PC-9 (cell line): Measurements from ENCODE around the gene ALLC.

Source experiments
- EZH2 ChIP-seq: fragments of 200-600 bp; sonication (generic); IDR thresholded peaks from 2 replicates; pipeline ENCODE4 v1.8.0; 2017; ENCODE audit warnings: antibody characterized with exemption, low read depth
- TF ChIP-seq, protein P1 (sequence below): fragments of 200-600 bp; sonication (generic); conservative IDR thresholded peaks from 2 replicates; pipeline ENCODE4 v1.6.1; 2017; ENCODE audit warnings: mixed run types, antibody characterized with exemption, mild to moderate bottlenecking, moderate library complexity

DNA sequence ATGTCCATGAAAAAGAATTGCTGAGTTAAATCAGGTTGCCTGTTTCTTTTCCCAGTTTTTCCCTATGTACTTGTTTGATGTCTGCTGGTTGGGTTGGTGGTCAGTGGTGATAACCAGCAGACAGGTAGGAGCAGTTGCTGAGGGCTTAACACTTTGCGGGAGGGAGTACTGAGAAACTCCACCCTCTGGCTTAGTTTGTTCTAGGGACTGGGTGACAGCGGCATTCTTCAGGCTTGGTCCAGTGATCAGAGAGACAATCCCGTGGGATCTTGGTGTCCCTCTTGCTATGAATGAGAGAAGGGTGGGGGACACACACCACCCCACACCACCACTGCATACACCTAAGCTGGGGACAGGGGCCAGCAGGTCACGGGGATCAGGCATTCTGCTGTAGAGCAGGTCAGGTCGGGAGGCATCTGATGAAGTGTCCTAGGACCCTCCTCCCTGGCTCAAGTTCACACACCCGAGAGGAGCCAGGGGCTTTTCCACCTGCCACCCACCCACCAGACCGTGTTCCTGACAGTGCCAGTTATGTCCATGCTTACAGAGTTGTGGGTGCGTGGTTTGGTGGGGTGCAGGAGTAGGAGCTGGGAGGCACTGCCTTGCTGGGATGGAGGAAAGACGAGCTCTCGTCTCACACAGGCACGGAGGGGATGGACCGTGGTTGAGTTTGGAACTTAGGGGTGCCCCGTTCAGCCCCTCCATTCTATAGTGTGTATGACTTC, 21.3 kb upstream of the ALLC start:
- TF ChIP-seq, protein P1, sequence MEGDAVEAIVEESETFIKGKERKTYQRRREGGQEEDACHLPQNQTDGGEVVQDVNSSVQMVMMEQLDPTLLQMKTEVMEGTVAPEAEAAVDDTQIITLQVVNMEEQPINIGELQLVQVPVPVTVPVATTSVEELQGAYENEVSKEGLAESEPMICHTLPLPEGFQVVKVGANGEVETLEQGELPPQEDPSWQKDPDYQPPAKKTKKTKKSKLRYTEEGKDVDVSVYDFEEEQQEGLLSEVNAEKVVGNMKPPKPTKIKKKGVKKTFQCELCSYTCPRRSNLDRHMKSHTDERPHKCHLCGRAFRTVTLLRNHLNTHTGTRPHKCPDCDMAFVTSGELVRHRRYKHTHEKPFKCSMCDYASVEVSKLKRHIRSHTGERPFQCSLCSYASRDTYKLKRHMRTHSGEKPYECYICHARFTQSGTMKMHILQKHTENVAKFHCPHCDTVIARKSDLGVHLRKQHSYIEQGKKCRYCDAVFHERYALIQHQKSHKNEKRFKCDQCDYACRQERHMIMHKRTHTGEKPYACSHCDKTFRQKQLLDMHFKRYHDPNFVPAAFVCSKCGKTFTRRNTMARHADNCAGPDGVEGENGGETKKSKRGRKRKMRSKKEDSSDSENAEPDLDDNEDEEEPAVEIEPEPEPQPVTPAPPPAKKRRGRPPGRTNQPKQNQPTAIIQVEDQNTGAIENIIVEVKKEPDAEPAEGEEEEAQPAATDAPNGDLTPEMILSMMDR: no peak
- no peak for TF ChIP-seq EZH2
